GM12873 (cell line): ENCODE data around the gene PRR23B.

Source experiments
- TF ChIP-seq, protein P1 (sequence below): IDR thresholded peaks from 2 replicates; pipeline ENCODE4 v1.5.1; 2012; ENCODE audit warnings: low read depth, mild to moderate bottlenecking, moderate library complexity, low read length, control low read depth; ENCODE audit not compliant: insufficient read depth; ENCODE audit errors: missing control alignments

The PRR23B gene

DNA sequence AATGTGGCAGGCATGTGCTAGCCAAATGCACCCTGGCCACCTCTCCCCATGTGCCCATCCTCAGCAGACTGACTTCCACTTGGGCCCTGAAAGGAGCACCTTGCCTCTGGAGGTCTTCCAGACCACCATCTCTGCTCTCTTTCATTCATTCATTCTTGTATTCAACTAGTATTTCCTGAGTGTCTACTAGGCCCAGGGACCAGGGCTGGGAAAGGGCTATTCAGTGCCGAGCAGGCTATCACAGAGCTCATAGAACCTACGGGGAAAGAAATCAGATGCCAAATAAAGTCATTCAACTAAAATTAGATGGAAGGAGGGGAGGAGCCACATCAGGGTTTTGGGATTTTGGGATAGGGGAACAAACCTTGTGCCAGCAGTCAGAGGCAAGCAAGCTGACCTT lies 33.5 kb downstream of the PRR23B start:
- TF ChIP-seq, protein P1, sequence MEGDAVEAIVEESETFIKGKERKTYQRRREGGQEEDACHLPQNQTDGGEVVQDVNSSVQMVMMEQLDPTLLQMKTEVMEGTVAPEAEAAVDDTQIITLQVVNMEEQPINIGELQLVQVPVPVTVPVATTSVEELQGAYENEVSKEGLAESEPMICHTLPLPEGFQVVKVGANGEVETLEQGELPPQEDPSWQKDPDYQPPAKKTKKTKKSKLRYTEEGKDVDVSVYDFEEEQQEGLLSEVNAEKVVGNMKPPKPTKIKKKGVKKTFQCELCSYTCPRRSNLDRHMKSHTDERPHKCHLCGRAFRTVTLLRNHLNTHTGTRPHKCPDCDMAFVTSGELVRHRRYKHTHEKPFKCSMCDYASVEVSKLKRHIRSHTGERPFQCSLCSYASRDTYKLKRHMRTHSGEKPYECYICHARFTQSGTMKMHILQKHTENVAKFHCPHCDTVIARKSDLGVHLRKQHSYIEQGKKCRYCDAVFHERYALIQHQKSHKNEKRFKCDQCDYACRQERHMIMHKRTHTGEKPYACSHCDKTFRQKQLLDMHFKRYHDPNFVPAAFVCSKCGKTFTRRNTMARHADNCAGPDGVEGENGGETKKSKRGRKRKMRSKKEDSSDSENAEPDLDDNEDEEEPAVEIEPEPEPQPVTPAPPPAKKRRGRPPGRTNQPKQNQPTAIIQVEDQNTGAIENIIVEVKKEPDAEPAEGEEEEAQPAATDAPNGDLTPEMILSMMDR, result no peak

DNA sequence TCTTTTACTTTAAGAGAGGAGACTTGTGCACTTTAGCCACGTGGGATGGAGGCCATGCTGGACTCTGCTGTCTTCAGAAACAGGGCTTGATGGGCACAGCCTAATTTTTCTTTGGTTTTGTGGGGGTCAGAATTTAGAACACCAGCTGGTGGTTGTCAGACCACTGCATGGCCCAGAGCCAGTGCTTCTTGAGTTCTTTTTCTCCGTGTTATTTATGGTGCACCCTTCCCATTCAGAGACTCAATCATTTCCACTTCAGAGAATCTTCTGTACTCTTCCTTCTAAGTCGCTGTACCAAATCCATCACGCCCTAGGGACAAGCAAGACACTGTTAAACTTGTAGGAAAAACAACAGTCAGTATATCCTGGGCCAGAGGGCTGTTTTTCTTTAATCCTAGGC lies 34.8 kb downstream of the PRR23B start:
- TF ChIP-seq, protein P1, result no peak

DNA sequence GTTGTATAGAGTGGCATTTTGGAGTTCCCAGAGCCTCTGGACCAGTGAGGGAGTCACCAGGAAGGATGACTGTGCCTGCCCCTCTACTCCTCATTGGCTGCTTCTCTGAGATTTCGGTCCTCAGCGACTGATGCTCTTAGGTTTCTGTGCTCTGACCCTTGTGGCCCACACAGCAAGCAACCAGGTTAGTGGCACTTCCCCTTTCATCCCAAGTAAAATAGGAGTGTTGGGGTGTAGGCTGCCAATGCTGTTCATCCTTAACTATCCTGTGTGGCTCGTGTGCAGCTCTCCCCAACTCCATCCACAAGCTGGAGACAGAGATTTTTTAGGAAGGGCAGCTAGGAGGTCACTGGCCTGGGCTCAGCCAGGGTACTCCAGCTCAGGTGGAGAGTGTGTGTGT lies 35.9 kb downstream of the PRR23B start:
- TF ChIP-seq, protein P1, result no peak

DNA sequence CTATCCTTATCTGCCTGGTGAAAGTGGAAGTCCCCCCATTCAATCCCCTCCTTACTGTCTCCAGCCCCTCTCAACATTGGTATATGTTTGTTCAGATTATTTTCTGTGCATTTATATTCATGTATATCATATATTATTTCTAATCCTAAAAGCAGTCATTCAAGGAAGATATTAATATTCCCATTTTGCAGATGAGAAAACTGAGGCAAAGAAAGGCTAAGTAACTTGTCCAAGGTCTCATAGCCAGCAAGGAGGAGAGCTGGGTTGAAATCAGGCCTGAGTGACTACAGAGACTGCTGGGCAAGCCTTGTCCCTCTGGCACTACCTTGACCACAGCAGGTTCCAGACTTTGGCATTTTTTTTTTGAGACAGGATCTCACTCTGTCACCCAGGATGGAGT lies 44.7 kb downstream of the PRR23B start:
- TF ChIP-seq, protein P1, result no peak

DNA sequence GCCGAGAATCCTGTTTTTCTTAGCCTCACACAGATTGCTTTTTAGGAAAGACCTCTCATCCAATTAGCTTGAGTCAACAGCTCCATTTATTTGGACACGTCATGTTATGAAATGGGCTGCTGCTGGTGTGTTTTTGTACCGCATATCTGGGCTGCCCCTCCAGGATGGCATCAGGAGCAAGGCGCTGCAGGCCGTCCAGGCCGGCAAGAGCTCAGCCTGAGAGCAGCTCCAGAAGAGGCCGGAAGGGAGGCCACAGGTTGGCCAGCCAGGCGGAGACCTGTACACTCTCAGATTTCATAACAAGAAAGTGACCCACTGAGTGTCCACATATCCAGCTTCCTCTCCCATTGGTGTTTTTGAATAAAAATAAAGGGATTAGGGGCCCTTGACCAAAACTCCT lies 45.4 kb downstream of the PRR23B start:
- TF ChIP-seq, protein P1, result no peak

DNA sequence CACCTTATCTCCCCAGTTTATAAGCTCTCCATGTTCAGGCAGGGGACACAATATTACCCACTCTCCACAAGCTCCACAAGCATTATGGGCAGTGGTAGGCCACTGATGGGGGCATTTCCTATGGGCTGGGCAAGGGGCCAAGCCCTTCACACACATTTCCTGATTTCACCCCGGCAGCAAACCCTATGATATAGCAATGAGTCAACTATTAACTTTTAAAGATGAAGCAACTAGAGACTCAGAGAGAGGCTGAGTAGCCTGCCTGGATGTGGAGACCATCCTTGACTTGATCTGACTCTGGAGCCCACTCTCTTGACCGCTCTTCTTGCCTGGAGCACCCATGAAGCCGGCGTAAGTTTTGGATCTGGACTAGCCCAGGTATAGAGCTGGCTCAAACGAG lies 46.3 kb downstream of the PRR23B start:
- TF ChIP-seq, protein P1, result no peak

DNA sequence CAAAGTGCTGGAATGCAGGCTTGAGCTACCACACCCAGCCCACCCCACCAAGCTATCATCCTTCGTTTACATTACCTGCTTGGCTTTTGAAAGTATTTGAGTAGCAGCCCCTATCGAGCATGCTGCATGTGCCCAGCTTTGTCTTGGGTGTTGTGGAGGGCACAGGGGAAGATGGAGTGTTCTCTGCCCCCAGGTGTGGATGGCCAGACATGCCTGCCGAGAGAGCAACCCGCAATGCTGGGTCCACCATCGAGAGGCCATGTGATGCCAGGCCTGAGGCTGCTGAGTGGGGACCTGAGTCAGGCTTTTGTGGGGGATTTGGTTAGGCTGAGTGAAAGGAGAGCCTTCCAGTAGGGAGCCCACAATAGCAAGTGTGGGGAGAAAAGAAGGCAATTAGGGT lies 47.8 kb downstream of the PRR23B start:
- TF ChIP-seq, protein P1, result no peak
